Suprapubic skin (tissue), 4 donors: ENCODE measurements around the gene PIN4. TPM values are rescaled to one million over a fixed set of nuclear protein-coding genes. Genes with fewer than 3 reads are reported as not detected.

Experiments
- DNase-seq, 2 donors: peaks; one replicate each; pipeline ENCODE4 v3.0.0-alpha.2; 2019; ENCODE audit warnings: low spot score in 2 of 2
- H3K27ac ChIP-seq: fragments of 200-600 bp; sonication (generic); one replicate; pipeline ENCODE4 v1.5.1; 2019
- H3K27me3 ChIP-seq: fragments of 200-600 bp; sonication (generic); one replicate; pipeline ENCODE4 v1.5.1; 2019
- H3K36me3 ChIP-seq: fragments of 200-600 bp; sonication (generic); one replicate; pipeline ENCODE4 v1.5.1; 2019
- H3K4me1 ChIP-seq: fragments of 200-600 bp; sonication (generic); one replicate; pipeline ENCODE4 v1.5.1; 2019
- H3K4me3 ChIP-seq: fragments of 200-600 bp; sonication (generic); one replicate; pipeline ENCODE4 v1.5.1; 2019; ENCODE audit warnings: mild to moderate bottlenecking
- H3K9me3 ChIP-seq: fragments of 200-600 bp; sonication (generic); one replicate; pipeline ENCODE4 v1.5.1; 2019
- EP300 ChIP-seq: sonication (generic); formaldehyde crosslinking; IDR thresholded peaks from one replicate; pipeline ENCODE4 v1.6.1; 2017; ENCODE audit warnings: antibody characterized with exemption
- POLR2A ChIP-seq, 2 donors: fragments of 450-650 bp; IDR thresholded peaks; one replicate each; pipeline ENCODE4 v1.6.1; 2017; ENCODE audit warnings: antibody characterized with exemption in 2 of 2, mild to moderate bottlenecking in 2 of 2, moderate library complexity in 2 of 2
- POLR2AphosphoS5 ChIP-seq, 3 donors: sonication (generic); formaldehyde crosslinking; IDR thresholded peaks; one replicate each; pipeline ENCODE4 v1.6.1; 2017; ENCODE audit warnings: antibody characterized with exemption in 3 of 3
- WGBS: methylation state at CpG from one replicate; pipeline ENCODE4 v1.1.5; 2018; 5-methylcytosine and 5-hydroxymethylcytosine counted together
- total RNA-seq, 4 donors: library from RNA; depleted of rRNA; stranded (reverse); fragments of >200 nt; gene quantifications; one replicate each; pipeline ENCODE4 v1.1.0, GENCODE V29; 2016
- TF ChIP-seq, protein P1 (sequence below), 2 donors: fragments of 200-600 bp in 1 of 2; fragments of 450-650 bp in 1 of 2; sonication (generic) in 1 of 2; IDR thresholded peaks; one replicate each; pipeline ENCODE4 v1.5.1; 2016 to 2019; ENCODE audit warnings: antibody characterized with exemption in 2 of 2, mild to moderate bottlenecking in 1 of 2, moderate library complexity in 1 of 2

Gene PIN4
- total RNA-seq, 4 donors from 2014 or later, result 4.3 to 16.5 (median 11.8) TPM

DNA sequence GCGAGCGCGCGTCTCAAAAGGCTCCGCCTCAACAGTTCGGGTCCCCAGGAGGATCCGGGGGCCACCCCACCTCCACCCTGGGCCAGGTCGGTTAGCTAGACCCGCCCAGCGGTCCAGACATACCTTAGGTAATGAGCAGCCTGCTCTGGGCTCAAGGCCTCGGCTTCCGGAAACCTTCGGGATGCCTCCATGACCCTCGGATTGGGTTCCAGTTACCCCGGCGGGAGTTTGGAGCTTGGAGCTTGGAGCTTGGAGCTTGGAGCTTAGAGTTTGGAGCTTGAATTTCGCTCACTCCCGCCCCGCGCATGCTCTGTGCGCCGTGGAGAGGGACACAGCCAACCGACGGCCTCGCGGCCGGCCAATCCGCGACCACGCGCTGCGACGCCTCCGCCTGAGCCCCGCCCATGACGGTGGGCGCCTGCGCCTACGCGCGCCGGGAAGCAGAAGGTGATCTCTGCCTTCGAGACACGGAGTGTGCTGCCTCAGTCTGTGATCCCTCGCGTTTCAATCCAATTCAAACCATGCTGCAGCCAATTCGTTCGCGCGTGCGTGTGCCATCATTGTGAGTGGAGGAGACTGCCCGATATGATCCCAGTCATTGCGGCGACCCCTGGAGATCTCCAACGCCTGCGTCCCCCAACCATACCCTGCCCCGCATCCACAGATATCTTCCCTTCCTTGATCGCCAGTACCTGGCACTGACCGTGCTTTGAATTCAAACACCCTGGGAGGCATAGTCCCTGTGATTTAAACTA, 57.3 kb downstream of the PIN4 start, which contains the start of gene ERCC6L:
ERCC6L (minus strand) TSS at position 307 of the 755 bp plus-strand sequence; CDS start at position 191, 116 bp downstream.
- WGBS, result 37% methylated on average over 52 of the region's 59 CpGs
- DNase-seq, result peak; percentile 84 to 87
- Histone ChIP-seq H3K27ac (no peak within 1 kb of the TSS), H3K9me3 (no peaks in the 10 kb centered on the region), H3K27me3 (no peaks in the 10 kb centered on the region), H3K4me1 (peaks cover 4% of the 10 kb centered on the region), H3K4me3 (peak within 1 kb of the TSS; percentile 38), H3K36me3 (no peaks in the 10 kb centered on the region)
- TF ChIP-seq, protein P1, sequence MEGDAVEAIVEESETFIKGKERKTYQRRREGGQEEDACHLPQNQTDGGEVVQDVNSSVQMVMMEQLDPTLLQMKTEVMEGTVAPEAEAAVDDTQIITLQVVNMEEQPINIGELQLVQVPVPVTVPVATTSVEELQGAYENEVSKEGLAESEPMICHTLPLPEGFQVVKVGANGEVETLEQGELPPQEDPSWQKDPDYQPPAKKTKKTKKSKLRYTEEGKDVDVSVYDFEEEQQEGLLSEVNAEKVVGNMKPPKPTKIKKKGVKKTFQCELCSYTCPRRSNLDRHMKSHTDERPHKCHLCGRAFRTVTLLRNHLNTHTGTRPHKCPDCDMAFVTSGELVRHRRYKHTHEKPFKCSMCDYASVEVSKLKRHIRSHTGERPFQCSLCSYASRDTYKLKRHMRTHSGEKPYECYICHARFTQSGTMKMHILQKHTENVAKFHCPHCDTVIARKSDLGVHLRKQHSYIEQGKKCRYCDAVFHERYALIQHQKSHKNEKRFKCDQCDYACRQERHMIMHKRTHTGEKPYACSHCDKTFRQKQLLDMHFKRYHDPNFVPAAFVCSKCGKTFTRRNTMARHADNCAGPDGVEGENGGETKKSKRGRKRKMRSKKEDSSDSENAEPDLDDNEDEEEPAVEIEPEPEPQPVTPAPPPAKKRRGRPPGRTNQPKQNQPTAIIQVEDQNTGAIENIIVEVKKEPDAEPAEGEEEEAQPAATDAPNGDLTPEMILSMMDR (IDR thresholded peaks at IDR 0.05), result no peak
- TF ChIP-seq EP300 (no peak), POLR2A (IDR thresholded peaks at IDR 0.05) (no peak), POLR2AphosphoS5 (IDR thresholded peaks at IDR 0.05) (no peak)

DNA sequence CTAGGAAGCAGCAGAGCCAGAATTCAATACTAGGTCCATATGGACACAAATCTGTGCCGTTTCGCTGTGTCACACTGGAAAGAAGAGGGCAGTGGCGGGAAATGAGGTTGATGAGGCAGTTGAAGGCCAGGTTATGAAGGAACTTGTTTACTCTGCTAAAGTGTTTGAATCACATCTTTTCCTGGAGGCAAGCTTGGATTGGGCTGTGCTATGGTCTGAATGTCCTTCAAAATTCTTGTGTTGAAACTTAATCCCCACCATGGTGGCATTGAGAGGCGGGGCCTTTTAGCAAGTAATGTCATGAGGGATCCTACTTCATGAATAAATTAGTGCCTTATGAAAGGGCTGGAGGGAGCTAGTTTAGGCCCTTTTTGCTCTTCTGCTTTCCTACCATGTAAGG, 59.4 kb downstream of the PIN4 start:
- Histone ChIP-seq H3K36me3 (no peaks in the 10 kb centered on the region), H3K4me3 (no peak overlapping the region), H3K9me3 (no peaks in the 10 kb centered on the region), H3K4me1 (peaks cover 4% of the 10 kb centered on the region), H3K27ac (no peak overlapping the region), H3K27me3 (no peaks in the 10 kb centered on the region)
- 87% methylated on average over 4 of the region's 4 CpGs for WGBS
- no peak for DNase-seq
- TF ChIP-seq POLR2A (IDR thresholded peaks at IDR 0.05) (no peak), EP300 (no peak), POLR2AphosphoS5 (IDR thresholded peaks at IDR 0.05) (no peak)
- TF ChIP-seq, protein P1 (IDR thresholded peaks at IDR 0.05), result no peak

DNA sequence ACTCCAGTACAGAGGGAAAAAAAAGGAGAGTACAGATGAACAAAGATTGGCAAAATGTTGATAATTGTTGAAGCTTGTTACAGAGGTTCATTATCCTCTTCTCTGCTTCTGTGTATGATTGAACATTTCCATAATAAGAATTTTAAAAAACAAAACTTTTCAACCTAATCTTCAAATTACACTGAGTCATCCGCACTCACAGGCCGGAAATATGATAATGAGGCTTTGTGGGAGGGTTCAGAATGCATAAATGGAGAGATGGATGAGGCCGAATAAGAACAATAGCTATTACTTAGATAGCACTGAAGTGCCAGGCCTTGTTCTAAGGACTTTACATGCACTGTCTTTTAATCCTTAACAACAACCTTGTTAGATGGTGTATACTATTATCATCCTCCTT, 61.9 kb downstream of the PIN4 start:
- H3K36me3 ChIP-seq, result no peaks in the 10 kb centered on the region
- H3K4me1 ChIP-seq, result peaks cover 3% of the 10 kb centered on the region
- H3K4me3 ChIP-seq, result no peak overlapping the region
- H3K9me3 ChIP-seq, result no peaks in the 10 kb centered on the region
- no peaks in the 10 kb centered on the region for H3K27me3 ChIP-seq
- no peak for DNase-seq
- H3K27ac ChIP-seq, result no peak overlapping the region
- WGBS, result 30% methylated on average over 3 of the region's 3 CpGs
- TF ChIP-seq, protein P1 (IDR thresholded peaks at IDR 0.05), result no peak
- TF ChIP-seq POLR2A (IDR thresholded peaks at IDR 0.05) (no peak), EP300 (no peak), POLR2AphosphoS5 (IDR thresholded peaks at IDR 0.05) (no peak)

DNA sequence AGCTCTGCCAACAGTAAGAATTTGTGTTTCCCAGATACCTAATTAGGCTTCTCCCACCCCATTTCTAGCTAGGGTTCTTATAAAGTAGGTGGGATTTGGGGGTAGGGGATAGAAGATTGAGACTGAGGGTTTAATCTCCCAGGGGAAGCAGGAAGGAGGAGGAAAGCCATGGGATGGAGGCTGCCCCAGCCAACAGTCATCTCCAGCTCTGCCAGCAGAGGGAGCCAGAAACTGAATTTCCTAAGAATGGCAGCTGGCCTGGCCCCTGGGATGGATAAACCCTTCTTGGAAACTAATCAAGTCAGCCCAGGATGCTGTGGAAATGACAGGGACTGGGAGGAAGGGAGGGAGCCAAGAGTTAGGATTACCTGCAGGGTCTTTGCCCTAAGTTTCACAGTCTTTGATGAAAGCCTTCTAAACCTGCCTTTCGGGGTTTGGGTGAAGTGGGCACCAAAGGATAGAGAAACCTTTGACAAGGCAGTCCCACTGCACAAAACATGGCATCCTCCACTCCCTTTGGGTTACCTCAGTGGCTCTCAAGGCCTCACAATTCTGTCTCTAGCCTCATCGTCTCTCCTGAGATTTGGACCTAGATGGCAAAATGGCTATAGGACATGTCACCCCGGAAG, 64.0 kb downstream of the PIN4 start:
- Histone ChIP-seq H3K27me3 (no peaks in the 10 kb centered on the region), H3K4me3 (no peak overlapping the region), H3K4me1 (no peaks in the 10 kb centered on the region), H3K9me3 (no peaks in the 10 kb centered on the region), H3K36me3 (no peaks in the 10 kb centered on the region), H3K27ac (no peak overlapping the region)
- no peak for TF ChIP-seq POLR2AphosphoS5 (IDR thresholded peaks at IDR 0.05)
- TF ChIP-seq, protein P1 (IDR thresholded peaks at IDR 0.05), result peak; percentile 35 to 43
- 95% methylated on average over 3 of the region's 3 CpGs for WGBS
- DNase-seq, result no peak

DNA sequence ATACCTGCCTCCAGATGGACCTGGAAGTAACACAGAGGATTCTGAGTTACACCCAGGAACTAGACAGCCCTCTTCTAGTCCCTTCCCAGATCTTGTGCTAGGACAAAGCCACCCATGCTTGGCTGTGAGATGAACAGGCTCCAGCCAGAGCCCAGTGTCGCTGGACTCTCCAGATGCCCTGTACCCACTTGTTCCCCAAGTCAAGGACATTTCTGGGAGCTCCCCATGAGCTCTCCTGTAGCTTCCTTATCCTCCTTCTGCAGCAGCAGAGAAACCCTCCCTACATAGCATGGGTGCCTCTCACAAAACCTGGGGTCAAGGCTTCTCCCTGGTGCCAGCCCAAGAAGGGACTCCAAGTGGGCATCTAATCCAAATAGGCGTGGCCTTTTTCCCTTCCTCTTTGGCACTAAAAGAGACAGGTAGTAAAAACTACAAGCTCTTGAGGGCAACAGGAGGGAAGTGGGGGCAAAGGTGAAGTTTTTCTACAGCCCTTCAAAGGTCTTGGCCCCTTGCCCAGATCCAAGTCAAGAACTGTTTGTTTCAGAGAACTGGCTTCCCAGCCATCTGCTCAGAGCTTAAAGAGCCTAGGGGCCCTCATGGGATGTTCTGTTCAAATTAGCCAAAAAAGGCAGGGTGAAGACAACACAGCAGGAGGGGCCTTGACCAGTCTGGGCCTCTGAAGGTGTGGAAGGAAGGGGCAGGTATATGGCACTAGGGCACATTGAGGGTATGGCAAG, 65.8 kb downstream of the PIN4 start:
- Histone ChIP-seq H3K4me1 (no peaks in the 10 kb centered on the region), H3K9me3 (no peaks in the 10 kb centered on the region), H3K27me3 (no peaks in the 10 kb centered on the region), H3K36me3 (no peaks in the 10 kb centered on the region), H3K4me3 (no peak overlapping the region), H3K27ac (no peak overlapping the region)
- TF ChIP-seq POLR2AphosphoS5 (IDR thresholded peaks at IDR 0.05) (no peak), EP300 (no peak)
- WGBS, result 75% methylated on average over 2 of the region's 2 CpGs
- no peak for DNase-seq

Other genes starting within 250 kb of the PIN4 start
- 1 to 10 TPM; 1.2 to 2.4 (median 1.3) TPM for gene RTL5, start 49.8 kb upstream of the PIN4 start, total RNA-seq
- under 1 TPM; 0.30 to 0.68 (median 0.41) TPM for gene ERCC6L, start 57.3 kb downstream of the PIN4 start, total RNA-seq
- gene RPS4X, start 95.5 kb downstream of the PIN4 start, total RNA-seq, result 1,000 to 10,000 TPM in 3 of 4 donors, 100 to 1,000 TPM in 1; 982 to 1,719 (median 1,242) TPM
- gene CITED1, start 124.2 kb downstream of the PIN4 start, total RNA-seq, result 1 to 10 TPM in 1 of 4 donors, under 1 TPM in 1, not detected in 2; 0.76 to 3.0 TPM